GM12872 (cell line): ENCODE measurements around the gene TBC1D3I.
A peak's percentile ranks its signal among the peaks of the same experiment; 100 is the strongest.
"Not testable (repeated sequence)": the region's sequence is repeated elsewhere in the genome, so short reads cannot be mapped to it uniquely, and the experiment has no call there.

Experiments
- TF ChIP-seq, protein P1 (sequence below): IDR thresholded peaks from 3 replicates; pipeline ENCODE4 v1.5.1; 2011; ENCODE audit warnings: low read depth, mild to moderate bottlenecking, low read length, moderate library complexity; ENCODE audit not compliant: insufficient read depth

TBC1D3I gene

DNA sequence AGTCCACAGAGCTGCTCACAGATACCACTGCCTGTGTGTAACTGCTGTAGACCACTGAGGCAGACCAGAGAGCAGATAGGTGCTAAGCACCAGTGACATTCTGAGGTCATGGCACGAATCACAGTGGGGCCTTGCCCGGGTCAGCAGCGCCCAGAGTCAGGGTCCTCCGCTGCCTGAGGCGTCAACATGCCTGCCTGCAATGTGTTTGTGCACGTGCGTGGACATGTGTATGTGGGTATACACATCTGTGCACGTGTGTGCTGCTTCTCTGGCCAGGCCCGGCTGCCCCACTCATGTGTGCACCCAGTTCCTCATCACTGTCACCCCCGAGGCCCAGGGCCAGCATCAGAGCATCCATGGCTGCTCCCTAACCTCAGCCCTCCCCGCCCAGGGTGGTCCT, at the start of gene TBC1D3I:
Gene TBC1D3I, minus strand, starts transcription at position 101 of the 400 bp plus-strand sequence. CDS start 1,585 bp downstream, outside the sequence.
- TF ChIP-seq, protein P1, sequence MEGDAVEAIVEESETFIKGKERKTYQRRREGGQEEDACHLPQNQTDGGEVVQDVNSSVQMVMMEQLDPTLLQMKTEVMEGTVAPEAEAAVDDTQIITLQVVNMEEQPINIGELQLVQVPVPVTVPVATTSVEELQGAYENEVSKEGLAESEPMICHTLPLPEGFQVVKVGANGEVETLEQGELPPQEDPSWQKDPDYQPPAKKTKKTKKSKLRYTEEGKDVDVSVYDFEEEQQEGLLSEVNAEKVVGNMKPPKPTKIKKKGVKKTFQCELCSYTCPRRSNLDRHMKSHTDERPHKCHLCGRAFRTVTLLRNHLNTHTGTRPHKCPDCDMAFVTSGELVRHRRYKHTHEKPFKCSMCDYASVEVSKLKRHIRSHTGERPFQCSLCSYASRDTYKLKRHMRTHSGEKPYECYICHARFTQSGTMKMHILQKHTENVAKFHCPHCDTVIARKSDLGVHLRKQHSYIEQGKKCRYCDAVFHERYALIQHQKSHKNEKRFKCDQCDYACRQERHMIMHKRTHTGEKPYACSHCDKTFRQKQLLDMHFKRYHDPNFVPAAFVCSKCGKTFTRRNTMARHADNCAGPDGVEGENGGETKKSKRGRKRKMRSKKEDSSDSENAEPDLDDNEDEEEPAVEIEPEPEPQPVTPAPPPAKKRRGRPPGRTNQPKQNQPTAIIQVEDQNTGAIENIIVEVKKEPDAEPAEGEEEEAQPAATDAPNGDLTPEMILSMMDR, result not testable (repeated sequence)

DNA sequence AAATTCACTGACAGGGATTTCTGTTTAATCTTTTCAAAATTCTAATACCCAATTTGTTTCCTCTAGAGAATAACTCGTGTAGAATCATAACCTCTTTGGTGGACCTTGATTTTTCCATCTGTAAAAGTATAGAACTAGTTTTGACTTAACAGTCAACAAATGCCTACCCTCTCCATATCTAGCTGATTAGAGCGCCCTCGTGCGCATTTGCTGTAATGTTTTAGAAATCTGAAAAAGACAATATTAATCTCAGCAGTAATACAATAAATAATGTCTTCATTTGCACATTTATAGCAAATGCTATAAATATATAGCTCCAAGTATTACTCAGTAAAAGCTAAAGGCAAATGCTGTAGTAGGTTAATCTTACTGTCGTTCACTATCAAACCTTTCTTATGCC, 34.7 kb downstream of the TBC1D3I start:
- TF ChIP-seq, protein P1, result 0 out of 3 replicates have a peak, but pooled peaks have one; percentile 2

DNA sequence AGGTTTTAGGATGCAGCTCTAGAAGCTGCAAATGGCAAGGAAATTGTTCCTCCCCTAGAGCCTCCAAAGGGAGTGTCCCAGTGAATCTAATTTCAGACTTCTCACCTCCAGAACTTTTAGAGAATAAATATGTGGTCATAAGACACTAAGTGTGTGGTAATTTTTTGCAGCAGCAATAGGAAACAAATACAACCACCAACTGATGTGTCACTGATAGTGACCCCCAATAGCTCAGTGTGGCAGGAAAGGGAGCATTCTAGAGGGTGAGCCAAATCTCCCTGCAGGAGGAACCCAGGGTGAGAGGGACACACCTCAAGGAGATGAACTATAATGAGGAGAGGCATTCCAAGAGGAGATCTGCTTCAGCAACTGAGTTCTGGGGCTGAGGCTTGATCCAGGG, 49.5 kb downstream of the TBC1D3I start:
- TF ChIP-seq, protein P1, result no peak

DNA sequence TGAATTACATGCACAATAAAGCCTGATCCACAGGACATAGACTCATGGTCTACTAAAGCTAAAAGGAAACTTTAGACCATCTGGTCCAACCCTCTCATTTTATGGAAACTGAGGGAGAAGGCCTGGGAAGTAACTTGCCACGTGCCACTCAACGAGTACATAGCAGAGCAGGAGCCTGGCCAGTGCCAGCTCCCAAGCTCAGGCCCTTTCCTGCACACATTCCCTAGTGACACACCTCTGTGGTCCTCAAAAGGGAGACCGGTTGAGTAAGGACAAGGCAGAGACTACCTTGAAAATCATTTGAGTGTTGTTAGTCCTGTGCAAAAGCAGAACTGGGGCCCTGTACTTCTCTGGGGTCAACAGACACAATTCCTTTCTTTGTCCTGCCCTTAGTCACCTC, 50.7 kb downstream of the TBC1D3I start:
- TF ChIP-seq, protein P1, result no peak

DNA sequence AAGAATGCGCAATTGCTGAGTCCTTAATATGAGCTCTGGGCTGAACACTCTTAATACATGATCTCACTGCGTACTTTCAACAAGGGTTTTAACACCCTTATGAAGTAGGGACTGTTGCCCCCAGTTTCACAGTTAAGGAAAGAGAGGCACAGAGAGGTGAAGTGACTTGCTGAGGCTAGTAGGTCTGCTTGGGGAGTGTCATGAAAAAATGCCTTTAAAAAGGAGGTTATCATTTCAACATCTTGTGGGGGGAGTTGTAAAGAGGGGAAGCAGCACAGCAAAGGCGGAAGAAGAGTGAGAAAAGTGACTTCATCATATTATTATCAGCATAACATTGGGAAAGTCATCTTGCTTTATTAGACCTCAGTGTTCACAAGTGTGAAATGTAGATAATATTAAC, 51.4 kb downstream of the TBC1D3I start:
- TF ChIP-seq, protein P1, result no peak

DNA sequence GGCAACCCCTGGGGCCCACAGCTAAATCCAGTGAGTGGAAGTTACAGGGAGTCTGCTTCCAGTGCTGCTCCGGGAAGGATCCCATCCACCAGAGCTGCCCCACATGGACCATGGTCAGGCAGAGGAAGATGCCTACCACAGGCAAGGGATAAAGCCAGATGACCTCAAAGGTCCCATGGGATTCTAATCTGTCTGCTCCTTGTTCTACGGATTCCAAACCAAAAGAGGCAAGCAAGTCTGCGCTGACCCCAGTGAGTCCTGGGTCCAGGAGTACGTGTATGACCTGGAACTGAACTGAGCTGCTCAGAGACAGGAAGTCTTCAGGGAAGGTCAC, 52.1 kb downstream of the TBC1D3I start:
- TF ChIP-seq, protein P1, result no peak

DNA sequence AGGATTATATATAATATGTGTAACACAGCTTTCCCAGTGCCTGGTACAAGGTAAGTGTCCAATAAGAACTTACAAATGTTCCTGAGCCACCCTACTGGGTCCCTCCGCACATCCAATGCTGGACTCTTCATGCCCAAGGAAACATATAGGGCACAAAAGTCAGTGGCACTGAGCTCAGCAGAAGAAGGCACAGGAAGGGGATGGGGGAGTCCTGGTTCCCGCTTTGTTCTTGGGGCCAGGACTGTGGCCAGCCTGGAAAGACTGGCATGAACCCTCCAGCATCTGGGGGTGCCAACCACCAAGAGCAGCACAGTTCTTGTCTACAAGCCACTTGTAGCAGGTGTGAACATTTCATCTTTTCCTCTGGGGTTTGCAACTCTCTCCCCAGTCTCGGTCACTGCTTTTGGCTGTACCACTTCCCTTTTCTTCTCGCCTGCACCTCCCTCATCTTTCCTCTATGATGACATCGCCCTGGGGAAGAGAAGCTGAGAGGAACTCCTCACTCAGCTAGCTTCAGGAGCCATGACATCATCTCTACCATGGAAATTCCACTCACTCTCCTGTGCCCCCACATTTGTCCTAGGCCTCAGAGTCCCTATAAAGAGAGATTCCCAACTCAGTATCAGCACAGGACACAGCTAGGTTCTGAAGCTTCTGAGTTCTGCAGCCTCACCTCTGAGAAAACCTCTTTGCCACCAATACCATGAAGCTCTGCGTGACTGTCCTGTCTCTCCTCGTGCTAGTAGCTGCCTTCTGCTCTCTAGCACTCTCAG, 53.7 kb downstream of the TBC1D3I start, which contains the start of gene CCL4L2:
Gene CCL4L2, plus strand, starts transcription at position 625 of the 773 bp plus-strand sequence.
- TF ChIP-seq, protein P1, result 0 out of 3 replicates have a peak, but pooled peaks have one; percentile 3
